Mucosa of descending colon (tissue), 3 donors: ENCODE results near the gene TTC34. TPM values are rescaled to one million over a fixed set of nuclear protein-coding genes. Genes with fewer than 3 reads are reported as not detected.

Experiments
- ATAC-seq: fragments of 200-7000 bp; cut with Tn5 transposase; one replicate; pipeline ENCODE4 v1.9.1; 2020; ENCODE audit warnings: mild to moderate bottlenecking, moderate library complexity
- DNase-seq, 3 donors: peaks; one replicate each; pipeline ENCODE4 v3.0.0-alpha.2; 2020
- H3K36me3 ChIP-seq: fragments of 200-600 bp; one replicate; pipeline ENCODE4 v1.8.0; 2021; ENCODE audit warnings: low read depth, mild to moderate bottlenecking
- H3K4me1 ChIP-seq: fragments of 200-600 bp; one replicate; pipeline ENCODE4 v1.8.0; 2021; ENCODE audit warnings: low read depth, mild to moderate bottlenecking
- H3K4me3 ChIP-seq: fragments of 200-600 bp; one replicate; pipeline ENCODE4 v1.8.0; 2021; ENCODE audit warnings: mild to moderate bottlenecking
- H3K9me3 ChIP-seq: fragments of 200-600 bp; one replicate; pipeline ENCODE4 v1.8.0; 2021; ENCODE audit warnings: mild to moderate bottlenecking
- intact Hi-C, 2 donors: fragments of 100-400 bp; cut with DNase I in 1 of 2; cut with micrococcal nuclease in 1 of 2; formaldehyde crosslinking; loops; one replicate each; pipeline versions ENCODE4 v1.11.0 to v1.11.1; 2022; cut with DNase I, micrococcal nuclease
- total RNA-seq, 3 donors: library from RNA; stranded (reverse); fragmentation: NEBNext Ultra II Directional in 2 of 3; extraction: Animal tissue kit (Norgen Biotek cat#: 25700) in 2 of 3; gene quantifications; one replicate each; pipeline versions ENCODE4 v1.2.1 to v1.2.4, GENCODE V29; 2021 to 2023
- TF ChIP-seq, protein P1 (sequence below): fragments of 200-600 bp; IDR thresholded peaks from one replicate; pipeline ENCODE4 v1.8.0; 2022; ENCODE audit warnings: antibody characterized with exemption, mild to moderate bottlenecking
- donor health status: DM: no; HTN: no; CAD: no; lungs with moderate emphysema.
- donor health status: DM: no; HTN: no; CAD: no.
- donor health status: DM: no; HTN: yes; CAD: no.

Gene TTC34
- total RNA-seq, 3 donors from 2014 or later, result 0.43 to 1.1 (median 0.61) TPM

GRCh38 chr1:2591581-2592261, 209.8 kb downstream of the TTC34 start:
- H3K36me3 ChIP-seq, result no peaks in the 10 kb centered on the region
- peaks cover 25% of the 10 kb centered on the region for H3K4me1 ChIP-seq
- no peak overlapping the region for H3K4me3 ChIP-seq
- TF ChIP-seq, protein P1, sequence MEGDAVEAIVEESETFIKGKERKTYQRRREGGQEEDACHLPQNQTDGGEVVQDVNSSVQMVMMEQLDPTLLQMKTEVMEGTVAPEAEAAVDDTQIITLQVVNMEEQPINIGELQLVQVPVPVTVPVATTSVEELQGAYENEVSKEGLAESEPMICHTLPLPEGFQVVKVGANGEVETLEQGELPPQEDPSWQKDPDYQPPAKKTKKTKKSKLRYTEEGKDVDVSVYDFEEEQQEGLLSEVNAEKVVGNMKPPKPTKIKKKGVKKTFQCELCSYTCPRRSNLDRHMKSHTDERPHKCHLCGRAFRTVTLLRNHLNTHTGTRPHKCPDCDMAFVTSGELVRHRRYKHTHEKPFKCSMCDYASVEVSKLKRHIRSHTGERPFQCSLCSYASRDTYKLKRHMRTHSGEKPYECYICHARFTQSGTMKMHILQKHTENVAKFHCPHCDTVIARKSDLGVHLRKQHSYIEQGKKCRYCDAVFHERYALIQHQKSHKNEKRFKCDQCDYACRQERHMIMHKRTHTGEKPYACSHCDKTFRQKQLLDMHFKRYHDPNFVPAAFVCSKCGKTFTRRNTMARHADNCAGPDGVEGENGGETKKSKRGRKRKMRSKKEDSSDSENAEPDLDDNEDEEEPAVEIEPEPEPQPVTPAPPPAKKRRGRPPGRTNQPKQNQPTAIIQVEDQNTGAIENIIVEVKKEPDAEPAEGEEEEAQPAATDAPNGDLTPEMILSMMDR, result no peak
- DNase-seq (peak in 2 of 3 donors; percentile 39 to 51), ATAC-seq (no peak)
- intact Hi-C loops, result no loop called here
- no peaks in the 10 kb centered on the region for H3K9me3 ChIP-seq

GRCh38 chr1:2591233-2591580, 210.3 kb downstream of the TTC34 start:
- Histone ChIP-seq H3K36me3 (peaks cover 2% of the 10 kb centered on the region), H3K4me3 (no peak overlapping the region), H3K4me1 (peaks cover 25% of the 10 kb centered on the region), H3K9me3 (no peaks in the 10 kb centered on the region)
- intact Hi-C loops, result no loop called here
- DNase-seq (no peak), ATAC-seq (no peak)
- TF ChIP-seq, protein P1, result no peak

DNA sequence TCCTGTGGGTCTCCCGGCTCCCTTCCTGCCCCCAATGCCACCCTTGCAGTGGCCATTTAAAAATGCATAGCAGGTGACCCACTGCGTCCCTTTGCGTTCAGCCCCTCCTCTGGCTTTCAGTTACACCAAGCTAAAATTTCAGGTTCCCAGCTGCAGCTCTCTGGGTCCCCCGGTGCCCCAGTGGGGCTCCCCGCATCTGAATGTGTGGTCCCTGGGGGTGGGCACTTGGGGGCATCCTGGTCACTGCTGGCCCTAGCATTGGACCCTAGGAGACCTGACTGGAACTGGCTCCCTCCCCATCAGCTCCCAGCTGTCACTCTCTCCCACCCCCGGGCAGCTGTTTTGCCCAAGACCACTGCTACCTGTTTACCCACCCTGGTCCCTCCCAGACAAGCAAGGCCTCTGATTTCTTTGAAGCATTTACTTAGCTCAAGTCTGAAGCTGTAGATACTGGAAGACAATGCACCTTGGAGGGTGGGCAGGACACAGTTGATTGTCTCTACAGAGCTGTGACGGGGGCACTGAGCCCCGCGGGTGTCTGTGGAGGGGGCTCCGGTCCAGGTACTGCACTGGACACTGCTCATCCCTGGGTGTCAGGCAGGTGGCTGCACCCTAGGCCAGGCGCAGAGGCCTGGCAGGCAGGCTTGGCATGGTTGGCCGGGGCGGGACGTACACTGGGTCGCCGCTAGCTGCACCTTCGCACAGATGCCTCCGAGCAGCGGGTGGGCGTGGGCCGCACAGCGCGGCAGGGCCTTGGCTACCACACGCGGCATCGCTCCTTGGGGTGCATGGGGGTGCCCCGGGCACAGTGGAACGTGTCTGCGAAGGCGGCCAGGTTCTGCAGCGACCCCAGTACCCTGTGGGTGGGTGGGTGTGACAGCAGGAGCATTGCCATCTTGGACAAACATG, 211.0 kb downstream of the TTC34 start:
- Histone ChIP-seq H3K4me1 (peaks cover 25% of the 10 kb centered on the region), H3K9me3 (no peaks in the 10 kb centered on the region), H3K4me3 (no peak overlapping the region), H3K36me3 (peaks cover 2% of the 10 kb centered on the region)
- ATAC-seq (no peak), DNase-seq (peak in 2 of 3 donors; percentile 39 to 61)
- TF ChIP-seq, protein P1, result no peak
- intact Hi-C loops, result no loop called here

- intact Hi-C loops, result no loop called here
- ATAC-seq (no peak), DNase-seq (peak in 2 of 3 donors; percentile 31 to 58)
- no peak overlapping the region for H3K4me3 ChIP-seq
- H3K4me1 ChIP-seq, result peaks cover 32% of the 10 kb centered on the region
- H3K9me3 ChIP-seq, result no peaks in the 10 kb centered on the region
- TF ChIP-seq, protein P1, result no peak
- peaks cover 2% of the 10 kb centered on the region for H3K36me3 ChIP-seq
Measured at GRCh38 chr1:2589431-2590232, 211.9 kb downstream of the TTC34 start.

- TF ChIP-seq, protein P1, result no peak
- Histone ChIP-seq H3K9me3 (no peaks in the 10 kb centered on the region), H3K4me3 (no peak overlapping the region), H3K4me1 (peaks cover 33% of the 10 kb centered on the region), H3K36me3 (peaks cover 2% of the 10 kb centered on the region)
- intact Hi-C loops, result no loop called here
- ATAC-seq, result no peak
- peak in 2 of 3 donors; percentile 49 to 62 for DNase-seq
Measured at GRCh38 chr1:2588661-2589430, 212.6 kb downstream of the TTC34 start.
